ENCODE results near the gene BLTP2. TPM values are rescaled to one million over a fixed set of nuclear protein-coding genes. Genes with fewer than 3 reads are reported as not detected.

The BLTP2 gene
- total RNA-seq, 1 donor from 2014 or later = 191 TPM

DNA sequence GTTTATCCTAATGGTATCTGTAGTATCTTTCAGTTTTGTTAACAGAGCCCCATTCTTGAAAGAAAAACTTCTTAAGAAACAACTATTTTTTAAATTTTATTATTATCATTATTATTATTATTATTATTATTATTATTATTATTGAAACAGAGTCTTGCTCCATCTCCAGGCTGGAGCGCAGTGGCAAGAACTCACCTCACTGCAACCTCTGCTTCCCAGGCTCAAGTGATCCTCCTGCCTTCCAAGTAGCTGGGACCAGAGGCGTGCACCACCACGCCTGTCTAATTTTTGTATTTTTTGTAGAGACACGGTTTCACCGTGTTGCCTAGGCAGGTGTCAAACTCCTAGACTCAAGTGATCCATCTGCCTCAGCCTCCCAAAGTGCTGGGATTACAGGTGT, 40.4 kb upstream of the BLTP2 start:
- TF ChIP-seq, protein P1, sequence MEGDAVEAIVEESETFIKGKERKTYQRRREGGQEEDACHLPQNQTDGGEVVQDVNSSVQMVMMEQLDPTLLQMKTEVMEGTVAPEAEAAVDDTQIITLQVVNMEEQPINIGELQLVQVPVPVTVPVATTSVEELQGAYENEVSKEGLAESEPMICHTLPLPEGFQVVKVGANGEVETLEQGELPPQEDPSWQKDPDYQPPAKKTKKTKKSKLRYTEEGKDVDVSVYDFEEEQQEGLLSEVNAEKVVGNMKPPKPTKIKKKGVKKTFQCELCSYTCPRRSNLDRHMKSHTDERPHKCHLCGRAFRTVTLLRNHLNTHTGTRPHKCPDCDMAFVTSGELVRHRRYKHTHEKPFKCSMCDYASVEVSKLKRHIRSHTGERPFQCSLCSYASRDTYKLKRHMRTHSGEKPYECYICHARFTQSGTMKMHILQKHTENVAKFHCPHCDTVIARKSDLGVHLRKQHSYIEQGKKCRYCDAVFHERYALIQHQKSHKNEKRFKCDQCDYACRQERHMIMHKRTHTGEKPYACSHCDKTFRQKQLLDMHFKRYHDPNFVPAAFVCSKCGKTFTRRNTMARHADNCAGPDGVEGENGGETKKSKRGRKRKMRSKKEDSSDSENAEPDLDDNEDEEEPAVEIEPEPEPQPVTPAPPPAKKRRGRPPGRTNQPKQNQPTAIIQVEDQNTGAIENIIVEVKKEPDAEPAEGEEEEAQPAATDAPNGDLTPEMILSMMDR (conservative IDR thresholded peaks at IDR 0.05) = no peak
- Mint-ChIP-seq H3K4me3 (no peak overlapping the region), H3K36me3 (ENCODE audit: low read depth) (peaks cover 38% of the 10 kb centered on the region), H3K4me1 (no peaks in the 10 kb centered on the region), H3K27me3 (ENCODE audit: low read depth) (no peaks in the 10 kb centered on the region), H3K27ac (ENCODE audit: unreplicated experiment) (no peak overlapping the region), H3K9me3 (no peaks in the 10 kb centered on the region)
- no peak for DNase-seq (ENCODE audit: low read depth, low spot score)

GRCh38 chr17:28684963-28685362, 40.0 kb upstream of the BLTP2 start:
- H3K4me1 Mint-ChIP-seq = no peaks in the 10 kb centered on the region
- no peak overlapping the region for H3K27ac Mint-ChIP-seq (ENCODE audit: unreplicated experiment)
- TF ChIP-seq, protein P1 (conservative IDR thresholded peaks at IDR 0.05) = no peak
- H3K4me3 Mint-ChIP-seq = no peak overlapping the region
- no peaks in the 10 kb centered on the region for H3K9me3 Mint-ChIP-seq
- peaks cover 34% of the 10 kb centered on the region for H3K36me3 Mint-ChIP-seq (ENCODE audit: low read depth)
- no peak for DNase-seq (ENCODE audit: low read depth, low spot score)
- no peaks in the 10 kb centered on the region for H3K27me3 Mint-ChIP-seq (ENCODE audit: low read depth)

DNA sequence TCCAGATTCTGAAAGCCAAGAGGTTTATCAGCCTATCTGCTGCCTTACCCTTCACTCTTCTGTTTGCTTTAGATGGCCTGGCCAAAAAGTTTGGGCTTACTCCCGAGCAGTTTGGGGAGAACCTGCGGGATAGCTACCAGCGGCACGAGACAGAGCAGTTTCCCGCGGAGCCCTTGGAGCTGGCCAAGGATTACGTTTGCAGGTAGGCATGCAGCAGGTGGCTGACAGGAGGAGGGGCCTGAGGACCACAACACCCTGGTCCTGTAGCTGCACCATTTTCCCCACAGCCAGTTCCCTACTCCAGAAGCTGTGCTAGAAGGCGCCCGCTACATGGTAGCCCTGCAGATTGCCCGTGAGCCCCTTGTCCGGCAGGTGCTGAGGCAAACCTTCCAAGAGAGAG, 37.7 kb upstream of the BLTP2 start:
- no peaks in the 10 kb centered on the region for H3K27me3 Mint-ChIP-seq (ENCODE audit: low read depth)
- no peak for DNase-seq (ENCODE audit: low read depth, low spot score)
- no peak overlapping the region for H3K4me3 Mint-ChIP-seq
- no peaks in the 10 kb centered on the region for H3K9me3 Mint-ChIP-seq
- H3K27ac Mint-ChIP-seq (ENCODE audit: unreplicated experiment) = no peak overlapping the region
- TF ChIP-seq, protein P1 (conservative IDR thresholded peaks at IDR 0.05) = no peak
- H3K36me3 Mint-ChIP-seq (ENCODE audit: low read depth) = peaks cover 18% of the 10 kb centered on the region
- no peaks in the 10 kb centered on the region for H3K4me1 Mint-ChIP-seq

GRCh38 chr17:28675980-28676379, 31.0 kb upstream of the BLTP2 start:
- DNase-seq (ENCODE audit: low read depth, low spot score) = no peak
- H3K4me1 Mint-ChIP-seq = no peaks in the 10 kb centered on the region

GRCh38 chr17:28675490-28675889, 30.5 kb upstream of the BLTP2 start:
- Mint-ChIP-seq H3K4me1 (no peaks in the 10 kb centered on the region), H3K9me3 (no peaks in the 10 kb centered on the region), H3K27ac (ENCODE audit: unreplicated experiment) (no peak overlapping the region), H3K4me3 (no peak overlapping the region), H3K27me3 (ENCODE audit: low read depth) (no peaks in the 10 kb centered on the region), H3K36me3 (ENCODE audit: low read depth) (peaks cover 13% of the 10 kb centered on the region)
- no peak for DNase-seq (ENCODE audit: low read depth, low spot score)
- TF ChIP-seq, protein P1 (conservative IDR thresholded peaks at IDR 0.05) = no peak

More at GRCh38 chr17:28675980-28676379, 31.0 kb upstream of the BLTP2 start:
- Mint-ChIP-seq H3K27me3 (ENCODE audit: low read depth) (no peaks in the 10 kb centered on the region), H3K27ac (ENCODE audit: unreplicated experiment) (no peak overlapping the region), H3K4me3 (no peak overlapping the region), H3K9me3 (no peaks in the 10 kb centered on the region), H3K36me3 (ENCODE audit: low read depth) (peaks cover 13% of the 10 kb centered on the region)
- TF ChIP-seq, protein P1 (conservative IDR thresholded peaks at IDR 0.05) = no peak

- H3K36me3 Mint-ChIP-seq (ENCODE audit: low read depth) = peaks cover 15% of the 10 kb centered on the region
- no peak overlapping the region for H3K27ac Mint-ChIP-seq (ENCODE audit: unreplicated experiment)
- H3K9me3 Mint-ChIP-seq = no peaks in the 10 kb centered on the region
- TF ChIP-seq, protein P1 (conservative IDR thresholded peaks at IDR 0.05) = no peak
- H3K4me3 Mint-ChIP-seq = no peak overlapping the region
- H3K27me3 Mint-ChIP-seq (ENCODE audit: low read depth) = no peaks in the 10 kb centered on the region
- no peak for DNase-seq (ENCODE audit: low read depth, low spot score)
- H3K4me1 Mint-ChIP-seq = peaks cover 17% of the 10 kb centered on the region
Measured at GRCh38 chr17:28669918-28670317, 25.0 kb upstream of the BLTP2 start.

Data from neural crest cell (in vitro differentiated cells).